Hematopoietic multipotent progenitor cell treated with erythropoietin and hydrocortisone succinate and interleukin-3 and kit ligand, for 6 days (in vitro differentiated cells): ENCODE results near the gene AKAP6.

Experiments
- DNase-seq: peaks from one replicate; pipeline ENCODE4 v3.0.0-alpha.2; 2015

The AKAP6 gene

GRCh38 chr14:32633224-32633859 is 304.2 kb downstream of the AKAP6 start:
- no peak for DNase-seq

- DNase-seq: no peak
These were observed 304.8 kb downstream of the AKAP6 start for GRCh38 chr14:32633930-32634329.

GRCh38 chr14:32635061-32635719 is 306.1 kb downstream of the AKAP6 start:
- no peak for DNase-seq

- DNase-seq: no peak
These were observed 308.5 kb downstream of the AKAP6 start for GRCh38 chr14:32637582-32637981.

GRCh38 chr14:32639208-32639607 is 310.1 kb downstream of the AKAP6 start:
- no peak for DNase-seq

- DNase-seq: no peak
These were observed 316.5 kb downstream of the AKAP6 start for GRCh38 chr14:32645551-32645950.

GRCh38 chr14:32648434-32648833 is 319.3 kb downstream of the AKAP6 start:
- no peak for DNase-seq

GRCh38 chr14:32650030-32650429 is 320.9 kb downstream of the AKAP6 start:
- DNase-seq: no peak

GRCh38 chr14:32650665-32651064 is 321.6 kb downstream of the AKAP6 start:
- DNase-seq: no peak

- DNase-seq: no peak
These were observed 325.0 kb downstream of the AKAP6 start for GRCh38 chr14:32654106-32654505.

- no peak for DNase-seq
These were observed 327.5 kb downstream of the AKAP6 start for GRCh38 chr14:32656601-32657000.

- DNase-seq: peak; percentile 75
These were observed 328.0 kb downstream of the AKAP6 start for GRCh38 chr14:32657081-32657480.

- no peak for DNase-seq
These were observed 332.1 kb downstream of the AKAP6 start for GRCh38 chr14:32661216-32661615.

GRCh38 chr14:32662211-32662610 is 333.1 kb downstream of the AKAP6 start:
- DNase-seq: no peak

GRCh38 chr14:32666308-32666707 is 337.2 kb downstream of the AKAP6 start:
- no peak for DNase-seq

- no peak for DNase-seq
These were observed 338.2 kb downstream of the AKAP6 start for GRCh38 chr14:32667287-32667686.

- no peak for DNase-seq
These were observed 338.7 kb downstream of the AKAP6 start for GRCh38 chr14:32667791-32668190.

GRCh38 chr14:32669391-32669790 is 340.3 kb downstream of the AKAP6 start:
- DNase-seq: no peak

GRCh38 chr14:32675433-32675832 is 346.3 kb downstream of the AKAP6 start:
- no peak for DNase-seq

- no peak for DNase-seq
These were observed 348.2 kb downstream of the AKAP6 start for GRCh38 chr14:32677129-32677780.

GRCh38 chr14:32678088-32678487 is 349.0 kb downstream of the AKAP6 start:
- no peak for DNase-seq

GRCh38 chr14:32679927-32680612 is 351.0 kb downstream of the AKAP6 start:
- DNase-seq: no peak

GRCh38 chr14:32681598-32681997 is 352.5 kb downstream of the AKAP6 start:
- no peak for DNase-seq

GRCh38 chr14:32682214-32682613 is 353.1 kb downstream of the AKAP6 start:
- no peak for DNase-seq
